ENCODE measurements around the gene SPATA45. TPM values are rescaled to one million over a fixed set of nuclear protein-coding genes. Genes with fewer than 3 reads are reported as not detected.

The SPATA45 gene
- total and polyA plus RNA-seq, 2 of the 8 experiments (the other 6 are each of a cell fraction or from before 2014, with no cell fraction given) = 0.21 to 0.65 TPM

- peak; percentile 54 for TF ChIP-seq CHD7 (IDR thresholded peaks at IDR 0.05; ENCODE audit: insufficient replicate concordance, low read length)
- peak; percentile 65 for TF ChIP-seq NANOG (IDR thresholded peaks at IDR 0.05; ENCODE audit: insufficient read depth, low read depth, low read length, poor library complexity, severe bottlenecking)
- no peak for TF ChIP-seq CHD2 (IDR thresholded peaks at IDR 0.05; ENCODE audit: low read length)
- TF ChIP-seq SP1 (IDR thresholded peaks at IDR 0.05; ENCODE audit: low read depth, low read length) = peak; percentile 46; the same call in 1 of the 2 replicates
- no peak for TF ChIP-seq TAF1 (IDR thresholded peaks at IDR 0.05; ENCODE audit: low read depth, low read length)
- TF ChIP-seq TCF12 (IDR thresholded peaks at IDR 0.05; ENCODE audit: low read depth, low read length) = peak; percentile 86; the same call in 1 of the 2 replicates
- TF ChIP-seq SP2 (IDR thresholded peaks at IDR 0.05; ENCODE audit: low read length) = no peak
- TF ChIP-seq ATF2 (IDR thresholded peaks at IDR 0.05; ENCODE audit: low read length) = no peak; the same call in 1 of the 2 replicates
- peak; percentile 63; the same call in 1 of the 2 replicates for TF ChIP-seq POU5F1 (IDR thresholded peaks at IDR 0.05; ENCODE audit: low read depth, low read length)
Measured at GRCh38 chr1:212852105-212852688, 4.7 kb upstream of the SPATA45 start (continued).

Data from H1 (cell line).